Vagina (tissue), 2 donors: Measurements from ENCODE around the gene SRCIN1. TPM values are rescaled to one million over a fixed set of nuclear protein-coding genes. Genes with fewer than 3 reads are reported as not detected.
"Not testable (repeated sequence)": the region's sequence is repeated elsewhere in the genome, so short reads cannot be mapped to it uniquely, and the experiment has no call there.

Source experiments
- DNase-seq, 2 donors: peaks; one replicate each; pipeline ENCODE4 v3.0.0-alpha.2; 2017; ENCODE audit errors: extremely low spot score in 2 of 2
- H3K27ac ChIP-seq: fragments of 200-600 bp; sonication (generic); one replicate; pipeline ENCODE4 v1.5.1; 2019
- H3K27me3 ChIP-seq: fragments of 200-600 bp; sonication (generic); one replicate; pipeline ENCODE4 v1.5.1; 2019
- H3K36me3 ChIP-seq, 2 donors: fragments of 200-600 bp; sonication (generic); one replicate each; pipeline ENCODE4 v1.5.1; 2017 to 2019
- H3K4me1 ChIP-seq: fragments of 200-600 bp; sonication (generic); one replicate; pipeline ENCODE4 v1.5.1; 2019
- H3K4me3 ChIP-seq, 2 donors: fragments of 200-600 bp; sonication (generic); 1 replicate in 1 of 2; 2 replicates in 1 of 2; pipeline ENCODE4 v1.5.1; 2016 to 2019
- H3K9me3 ChIP-seq: fragments of 200-600 bp; sonication (generic); one replicate; pipeline ENCODE4 v1.5.1; 2019
- CTCF ChIP-seq, 3 experiments: fragments of 450-650 bp in 2 of 3; fragments of 200-600 bp in 1 of 3; sonication (generic) in 1 of 3; IDR thresholded peaks; one replicate each; pipeline ENCODE4 v1.5.1; 2017 to 2019; ENCODE audit warnings: antibody characterized with exemption in 3 of 3, mild to moderate bottlenecking in 2 of 3, moderate library complexity in 2 of 3
- POLR2A ChIP-seq, 2 donors: fragments of 450-650 bp; IDR thresholded peaks; one replicate each; pipeline ENCODE4 v1.6.1; 2017; ENCODE audit warnings: antibody characterized with exemption in 2 of 2, mild to moderate bottlenecking in 2 of 2, moderate library complexity in 2 of 2
- POLR2AphosphoS5 ChIP-seq, 2 donors: sonication (generic); formaldehyde crosslinking; IDR thresholded peaks; one replicate each; pipeline ENCODE4 v1.9.0; 2017; ENCODE audit warnings: antibody characterized with exemption in 2 of 2, mild to moderate bottlenecking in 2 of 2, low read depth in 1 of 2; ENCODE audit not compliant: insufficient read depth in 1 of 2
- intact Hi-C: fragments of 100-400 bp; cut with DNase I; formaldehyde crosslinking; loops from one replicate; pipeline ENCODE4 v1.15.1; 2023
- total RNA-seq: library from RNA; depleted of rRNA; stranded (reverse); fragments of >200 nt; gene quantifications from one replicate; pipeline ENCODE4 v1.2.3, GENCODE V29; 2016

The SRCIN1 gene
- total RNA-seq, 1 donor from 2014 or later, result 5.2 TPM

- no peaks in the 10 kb centered on the region for H3K4me1 ChIP-seq
- H3K36me3 ChIP-seq, result no peaks in the 10 kb centered on the region
- H3K27ac ChIP-seq, result no peak overlapping the region
- H3K4me3 ChIP-seq, result no peak overlapping the region
- DNase-seq, result no peak
- H3K9me3 ChIP-seq, result no peaks in the 10 kb centered on the region
- TF ChIP-seq CTCF (IDR thresholded peaks at IDR 0.05), result no peak
- TF ChIP-seq POLR2A (IDR thresholded peaks at IDR 0.05), result no peak
- no peak for TF ChIP-seq POLR2AphosphoS5 (IDR thresholded peaks at IDR 0.05; ENCODE audit: insufficient read depth in 1 of 2, low read depth in 1 of 2)
- H3K27me3 ChIP-seq, result no peaks in the 10 kb centered on the region
- intact Hi-C loops, result no loop called here
Observed at GRCh38 chr17:38637951-38638350, 32.2 kb upstream of the SRCIN1 start.

GRCh38 chr17:38636054-38636453, 30.3 kb upstream of the SRCIN1 start:
- Histone ChIP-seq H3K27ac (no peak overlapping the region), H3K4me3 (no peak overlapping the region), H3K27me3 (no peaks in the 10 kb centered on the region), H3K9me3 (no peaks in the 10 kb centered on the region), H3K36me3 (no peaks in the 10 kb centered on the region), H3K4me1 (no peaks in the 10 kb centered on the region)
- intact Hi-C loops, result no loop called here
- TF ChIP-seq POLR2AphosphoS5 (IDR thresholded peaks at IDR 0.05; ENCODE audit: insufficient read depth in 1 of 2, low read depth in 1 of 2), result no peak
- no peak for TF ChIP-seq POLR2A (IDR thresholded peaks at IDR 0.05)
- no peak for TF ChIP-seq CTCF (IDR thresholded peaks at IDR 0.05)
- no peak for DNase-seq

- no peak for DNase-seq
- Histone ChIP-seq H3K4me1 (no peaks in the 10 kb centered on the region), H3K36me3 (no peaks in the 10 kb centered on the region), H3K9me3 (no peaks in the 10 kb centered on the region), H3K27me3 (no peaks in the 10 kb centered on the region), H3K4me3 (no peak overlapping the region), H3K27ac (no peak overlapping the region)
- TF ChIP-seq POLR2A (IDR thresholded peaks at IDR 0.05), result no peak
- no peak for TF ChIP-seq CTCF (IDR thresholded peaks at IDR 0.05)
- no peak for TF ChIP-seq POLR2AphosphoS5 (IDR thresholded peaks at IDR 0.05; ENCODE audit: insufficient read depth in 1 of 2, low read depth in 1 of 2)
- intact Hi-C loops, result no loop called here
Observed at GRCh38 chr17:38632334-38632733, 26.6 kb upstream of the SRCIN1 start.

GRCh38 chr17:38628441-38628840, 22.7 kb upstream of the SRCIN1 start:
- intact Hi-C loops, result no loop called here
- TF ChIP-seq POLR2AphosphoS5 (IDR thresholded peaks at IDR 0.05; ENCODE audit: insufficient read depth in 1 of 2, low read depth in 1 of 2) (no peak), POLR2A (IDR thresholded peaks at IDR 0.05) (no peak), CTCF (IDR thresholded peaks at IDR 0.05) (no peak)
- Histone ChIP-seq H3K4me3 (no peak overlapping the region), H3K27ac (no peak overlapping the region), H3K27me3 (no peaks in the 10 kb centered on the region), H3K4me1 (no peaks in the 10 kb centered on the region), H3K36me3 (no peaks in the 10 kb centered on the region), H3K9me3 (no peaks in the 10 kb centered on the region)
- DNase-seq, result no peak

- Histone ChIP-seq H3K27ac (no peak overlapping the region), H3K4me1 (no peaks in the 10 kb centered on the region), H3K4me3 (no peak overlapping the region), H3K36me3 (no peaks in the 10 kb centered on the region), H3K9me3 (no peaks in the 10 kb centered on the region), H3K27me3 (no peaks in the 10 kb centered on the region)
- TF ChIP-seq POLR2A (IDR thresholded peaks at IDR 0.05) (no peak), POLR2AphosphoS5 (IDR thresholded peaks at IDR 0.05; ENCODE audit: insufficient read depth in 1 of 2, low read depth in 1 of 2) (no peak), CTCF (IDR thresholded peaks at IDR 0.05) (no peak)
- no peak for DNase-seq
- intact Hi-C loops, result no loop called here
Observed at GRCh38 chr17:38627957-38628356, 22.2 kb upstream of the SRCIN1 start.

GRCh38 chr17:38626606-38627226, 21.0 kb upstream of the SRCIN1 start:
- intact Hi-C loops, DNase-seq, H3K9me3 ChIP-seq: not testable (repeated sequence)

More at GRCh38 chr17:38626606-38627226, 21.0 kb upstream of the SRCIN1 start:
- not testable (repeated sequence) for H3K36me3 ChIP-seq, H3K27me3 ChIP-seq, H3K4me1 ChIP-seq, H3K27ac ChIP-seq, H3K4me3 ChIP-seq
